PC-9 (cell line): ENCODE results near the gene SCN3A.

Experiments
- EZH2 ChIP-seq: fragments of 200-600 bp; sonication (generic); IDR thresholded peaks from 2 replicates; pipeline ENCODE4 v1.8.0; 2017; ENCODE audit warnings: antibody characterized with exemption, low read depth
- TF ChIP-seq, protein P1 (sequence below): fragments of 200-600 bp; sonication (generic); conservative IDR thresholded peaks from 2 replicates; pipeline ENCODE4 v1.6.1; 2017; ENCODE audit warnings: mixed run types, antibody characterized with exemption, mild to moderate bottlenecking, moderate library complexity

DNA sequence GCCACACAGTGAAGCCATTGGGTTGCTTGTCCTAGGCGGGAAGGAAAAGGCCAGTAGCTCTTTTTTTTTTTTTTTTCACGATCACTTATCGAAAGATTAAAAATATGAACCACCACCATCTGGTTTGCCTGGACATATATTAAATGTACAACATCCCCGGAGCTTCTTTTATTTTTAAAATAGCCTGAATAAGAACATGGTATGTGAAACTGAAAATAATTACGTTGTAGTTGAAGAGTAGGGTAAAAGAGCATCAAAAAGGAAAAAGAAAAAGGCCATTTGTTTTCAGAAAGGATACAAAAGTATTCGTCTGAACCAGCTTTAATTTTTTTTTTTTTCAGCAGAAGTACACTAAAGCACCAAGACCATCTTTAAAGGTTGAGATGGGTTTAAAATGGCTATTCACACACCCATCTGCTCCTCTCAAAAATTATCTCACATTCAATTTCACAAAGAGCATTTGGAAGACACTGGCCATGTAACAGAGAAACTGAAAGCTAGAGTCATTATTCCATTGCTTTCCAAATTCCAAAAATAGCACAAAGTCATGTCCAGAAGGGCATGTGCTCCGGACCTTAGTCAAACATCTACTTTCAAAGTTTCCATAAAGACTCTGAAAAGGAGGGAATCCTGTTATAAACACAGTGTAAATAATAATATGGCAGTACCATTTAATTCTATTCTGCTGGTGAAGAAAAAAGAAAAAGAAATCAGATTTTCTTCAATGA, 82.9 kb downstream of the SCN3A start:
- TF ChIP-seq, protein P1, sequence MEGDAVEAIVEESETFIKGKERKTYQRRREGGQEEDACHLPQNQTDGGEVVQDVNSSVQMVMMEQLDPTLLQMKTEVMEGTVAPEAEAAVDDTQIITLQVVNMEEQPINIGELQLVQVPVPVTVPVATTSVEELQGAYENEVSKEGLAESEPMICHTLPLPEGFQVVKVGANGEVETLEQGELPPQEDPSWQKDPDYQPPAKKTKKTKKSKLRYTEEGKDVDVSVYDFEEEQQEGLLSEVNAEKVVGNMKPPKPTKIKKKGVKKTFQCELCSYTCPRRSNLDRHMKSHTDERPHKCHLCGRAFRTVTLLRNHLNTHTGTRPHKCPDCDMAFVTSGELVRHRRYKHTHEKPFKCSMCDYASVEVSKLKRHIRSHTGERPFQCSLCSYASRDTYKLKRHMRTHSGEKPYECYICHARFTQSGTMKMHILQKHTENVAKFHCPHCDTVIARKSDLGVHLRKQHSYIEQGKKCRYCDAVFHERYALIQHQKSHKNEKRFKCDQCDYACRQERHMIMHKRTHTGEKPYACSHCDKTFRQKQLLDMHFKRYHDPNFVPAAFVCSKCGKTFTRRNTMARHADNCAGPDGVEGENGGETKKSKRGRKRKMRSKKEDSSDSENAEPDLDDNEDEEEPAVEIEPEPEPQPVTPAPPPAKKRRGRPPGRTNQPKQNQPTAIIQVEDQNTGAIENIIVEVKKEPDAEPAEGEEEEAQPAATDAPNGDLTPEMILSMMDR, result no peak
- no peak for TF ChIP-seq EZH2
